ENCODE results near the gene PSAT1. TPM values are rescaled to one million over a fixed set of nuclear protein-coding genes. Genes with fewer than 3 reads are reported as not detected.

The PSAT1 gene
- 6.3 and 8.7 TPM in 2 replicates for total RNA-seq

DNA sequence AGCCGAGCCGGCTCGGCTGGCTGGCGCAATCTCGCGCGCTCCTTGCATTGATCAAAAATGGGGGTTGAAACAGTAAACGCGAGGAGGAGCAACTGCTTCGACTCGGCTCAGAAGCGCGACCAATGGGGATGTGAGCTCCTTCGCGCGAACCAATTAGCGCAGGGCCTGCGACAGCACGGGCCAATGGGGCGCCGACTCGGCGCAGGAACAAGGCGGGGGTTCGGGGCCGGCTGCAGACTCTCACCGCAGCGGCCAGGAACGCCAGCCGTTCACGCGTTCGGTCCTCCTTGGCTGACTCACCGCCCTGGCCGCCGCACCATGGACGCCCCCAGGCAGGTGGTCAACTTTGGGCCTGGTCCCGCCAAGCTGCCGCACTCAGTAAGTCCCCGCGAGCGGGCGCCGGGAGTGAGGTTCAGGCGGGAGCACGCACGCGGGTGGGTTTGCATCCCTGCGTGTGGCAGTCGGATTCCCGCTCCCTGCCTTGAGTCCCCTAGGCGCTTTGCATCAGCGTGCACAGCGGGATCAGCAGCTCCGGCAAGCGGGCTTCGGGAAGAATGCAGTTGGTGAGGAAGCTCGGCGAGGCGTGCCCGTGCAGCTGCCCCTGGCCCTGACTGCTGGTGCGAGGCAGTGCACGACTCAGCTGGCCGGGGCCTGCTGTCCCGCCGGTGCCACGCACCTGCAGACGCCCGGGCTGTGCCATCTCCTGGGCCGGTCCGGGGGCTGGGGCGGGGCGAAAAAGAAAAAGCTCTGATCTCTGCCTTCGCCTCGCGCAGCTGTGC lies at the start of gene PSAT1:
Gene PSAT1, plus strand, starts transcription at position 233 of the 779 bp plus-strand sequence. Its CDS starts 86 bp downstream, at position 319.

Other genes starting within 250 kb of the PSAT1 start
- 7.9 and 11.1 TPM in 2 replicates for gene CEP78, start 61.0 kb upstream of the PSAT1 start, total RNA-seq

Data from aortic smooth muscle cell (primary cell).